HepG2 (cell line): Measurements from ENCODE around the gene SLC5A12. TPM values are rescaled to one million over a fixed set of nuclear protein-coding genes. Genes with fewer than 3 reads are reported as not detected.

ENCODE experiments used
- ATAC-seq: fragments of 200-7000 bp; cut with Tn5 transposase; 3 replicates; pipeline ENCODE4 v1.9.1; 2020; ENCODE audit warnings: mild to moderate bottlenecking, moderate library complexity
- BruUV-seq: library from RNA; stranded (reverse); fragments of 400-500 nt; replicated peaks from 2 replicates; lab custom pipeline; 2021; lab: Mats Ljungman, UMichigan
- CTCF ChIA-PET: fragments of 300-600 bp; formaldehyde crosslinking; extraction: SDS; loops from one replicate; lab custom pipeline; 2021; ENCODE audit warnings: low total read pairs, inconsistent platforms, low intra/inter-chr PET ratio; lab: Yijun Ruan, JAX
- POLR2A ChIA-PET: fragments of 350-600 bp; sonication (Branson Sonifier 250); formaldehyde crosslinking; loops from one replicate; lab custom pipeline; 2020; ENCODE audit warnings: antibody characterized with exemption, inconsistent platforms; lab: Yijun Ruan, JAX
- DNase-seq: peaks from one replicate; pipeline ENCODE4 v3.0.0-alpha.2; 2015; ENCODE audit warnings: low spot score
- FAIRE-seq: peaks from 3 replicates; lab custom pipeline; 2011; peaks lifted over from hg19 to GRCh38; lab: Jason Lieb, UNC
- H2AFZ ChIP-seq: one replicate; pipeline ENCODE4 v1.6.1; 2011; ENCODE audit warnings: low read length, inconsistent platforms
- H3K27ac ChIP-seq: fragments of 300-600 bp; 3 replicates; pipeline ENCODE4 v1.8.0; 2011; ENCODE audit warnings: mixed run types, mild to moderate bottlenecking, mixed read lengths, low read length, inconsistent platforms; ENCODE audit not compliant: insufficient read depth; ENCODE audit errors: extremely low read length
- H3K27me3 ChIP-seq, 2 experiments: fragments of 200-600 bp in 1 of 2; 2 replicates in 1 of 2; 3 replicates in 1 of 2; pipeline versions ENCODE4 v1.6.0 to v1.8.0; 2011; ENCODE audit warnings: low read length in 2 of 2, mild to moderate bottlenecking in 2 of 2, moderate library complexity in 2 of 2, inconsistent platforms in 1 of 2; ENCODE audit not compliant: insufficient read depth in 2 of 2, control insufficient read depth in 1 of 2
- H3K36me3 ChIP-seq, 2 experiments: fragments of 200-600 bp in 1 of 2; replicated peaks in 1 of 2; 2 replicates in 1 of 2; 3 replicates in 1 of 2; pipeline versions ENCODE4 v1.5.1 to v1.8.0; 2011; ENCODE audit warnings: low read length in 2 of 2, inconsistent platforms in 1 of 2; ENCODE audit not compliant: insufficient read depth in 2 of 2, control insufficient read depth in 1 of 2
- H3K4me1 ChIP-seq: 2 replicates; pipeline ENCODE4 v1.5.1; 2012; ENCODE audit warnings: low read length, inconsistent platforms; ENCODE audit not compliant: insufficient read depth
- H3K4me2 ChIP-seq: 2 replicates; pipeline ENCODE4 v1.6.0; 2011; ENCODE audit warnings: low read depth, low read length, inconsistent platforms
- H3K4me3 ChIP-seq, 3 experiments: fragments of 200-600 bp in 1 of 3; sonication (generic), shearing (Covaris generic) in 1 of 3; replicated peaks in 1 of 3; 2 replicates each; pipeline ENCODE4 v1.5.1; 2011 to 2016; ENCODE audit warnings: low read length in 3 of 3, inconsistent platforms in 2 of 3, low read depth in 2 of 3, mild to moderate bottlenecking in 2 of 3, control low read depth in 1 of 3, mixed read lengths in 1 of 3; ENCODE audit not compliant: insufficient read depth in 1 of 3
- H3K79me2 ChIP-seq: one replicate; pipeline ENCODE4 v1.6.1; 2011; ENCODE audit warnings: low read length, inconsistent platforms; ENCODE audit not compliant: insufficient read depth
- H3K9ac ChIP-seq: 2 replicates; pipeline ENCODE4 v1.6.0; 2011; ENCODE audit warnings: mild to moderate bottlenecking, low read depth, low read length, inconsistent platforms; ENCODE audit not compliant: insufficient read depth
- H3K9me3 ChIP-seq: 2 replicates; pipeline ENCODE4 v1.5.1; 2012; ENCODE audit warnings: mild to moderate bottlenecking, low read length
- H4K20me1 ChIP-seq: 2 replicates; pipeline ENCODE4 v1.6.0; 2011; ENCODE audit warnings: inconsistent platforms, mild to moderate bottlenecking, low read length, moderate library complexity; ENCODE audit not compliant: insufficient read depth
- DNMT1 ChIP-seq: sonication (generic); formaldehyde crosslinking; IDR thresholded peaks from 2 replicates; pipeline ENCODE4 v1.5.1; 2020; ENCODE audit warnings: mild to moderate bottlenecking, missing genetic modification reagents
- IKZF1 ChIP-seq: fragments of 450-650 bp; IDR thresholded peaks from 2 replicates; pipeline ENCODE4 v1.7.1; 2016
- IKZF5 ChIP-seq: IDR thresholded peaks from 2 replicates; pipeline ENCODE4 v1.6.1; 2018; ENCODE audit warnings: missing genetic modification reagents, mild to moderate bottlenecking, missing compliant biosample characterization
- MED8 ChIP-seq: sonication (generic); formaldehyde crosslinking; IDR thresholded peaks from 2 replicates; pipeline ENCODE4 v1.8.1; 2023; ENCODE audit warnings: mild to moderate bottlenecking, missing genetic modification reagents; ENCODE audit not compliant: insufficient replicate concordance
- SIN3A ChIP-seq: IDR thresholded peaks from 2 replicates; pipeline ENCODE4 v1.6.1; 2011; ENCODE audit warnings: low read depth, mild to moderate bottlenecking, control low read depth, low read length, borderline replicate concordance
- SNAPC2 ChIP-seq: sonication (generic); formaldehyde crosslinking; IDR thresholded peaks from 2 replicates; pipeline ENCODE4 v1.8.1; 2022; ENCODE audit warnings: mild to moderate bottlenecking, missing genetic modification reagents
- YY1 ChIP-seq: IDR thresholded peaks from 2 replicates; pipeline ENCODE4 v1.6.1; 2011; ENCODE audit warnings: low read length, low read depth, moderate library complexity, mild to moderate bottlenecking; ENCODE audit not compliant: insufficient read depth, insufficient replicate concordance
- ZBTB26 ChIP-seq: IDR thresholded peaks from 2 replicates; pipeline ENCODE4 v1.6.1; 2016; ENCODE audit warnings: missing compliant biosample characterization, missing genetic modification reagents, borderline replicate concordance
- ZNF207 ChIP-seq: fragments of 450-650 bp; IDR thresholded peaks from 2 replicates; pipeline ENCODE4 v1.6.1; 2016; ENCODE audit warnings: antibody characterized with exemption, borderline replicate concordance
- ZNF3 ChIP-seq: IDR thresholded peaks from 2 replicates; pipeline ENCODE4 v1.7.0; 2017; ENCODE audit warnings: inconsistent platforms
- ZNF383 ChIP-seq: sonication (generic); formaldehyde crosslinking; IDR thresholded peaks from 2 replicates; pipeline ENCODE4 v1.4.0; 2020; ENCODE audit warnings: missing genetic modification reagents, mild to moderate bottlenecking, borderline replicate concordance
- ZSCAN22 ChIP-seq: sonication (generic); formaldehyde crosslinking; IDR thresholded peaks from 2 replicates; pipeline ENCODE4 v1.4.0; 2020; ENCODE audit warnings: mild to moderate bottlenecking, missing genetic modification reagents
- WGBS: methylation state at CpG from one replicate; pipeline ENCODE4 v1.1.6; 2017; ENCODE audit warnings: low lambda C conversion rate; 5-methylcytosine and 5-hydroxymethylcytosine counted together
- in situ Hi-C: cut with HindIII; loops from 2 replicates; pipeline ENCODE4 v1.10.0; 2017; ENCODE audit warnings: low pct_unique_long_range_greater_than_20kb; ENCODE audit not compliant: extremely low pct_ligation_motif_present
- intact Hi-C: fragments of 100-400 bp; cut with micrococcal nuclease; formaldehyde crosslinking; loops from one replicate; pipeline ENCODE4 v1.10.0; 2022; ENCODE audit not compliant: unreplicated experiment
- polyA plus RNA-seq, 8 experiments: library from polyadenylated mRNA; depleted of rRNA in 3 of 8; stranded (reverse) in 7 of 8; unstranded in 1 of 8; fragments of >200 nt; fragmentation: Illumina TruSeq in 4 of 8; extraction: Trizol in 4 of 8; gene quantifications; 2 replicates each; pipeline versions ENCODE4 v1.2.1 to v1.2.3, GENCODE V29; 2011 to 2016; ENCODE audit warnings: low read depth in 4 of 8, missing spikeins in 1 of 8, mixed read lengths in 1 of 8; ENCODE audit not compliant: insufficient read depth in 1 of 8
- total RNA-seq, 5 experiments: library from RNA; depleted of rRNA; stranded (reverse); fragments of >200 nt; fragmentation: Illumina TruSeq; extraction: Trizol; gene quantifications; 2 replicates each; pipeline ENCODE4 v1.2.3, GENCODE V29; 2016; ENCODE audit warnings: low read depth in 1 of 5
- TF ChIP-seq, protein P1 (sequence below): fragments of 450-650 bp; IDR thresholded peaks from 2 replicates; pipeline ENCODE4 v1.6.1; 2017; ENCODE audit warnings: mild to moderate bottlenecking
- TF ChIP-seq, protein P2 (sequence below): sonication (generic); formaldehyde crosslinking; IDR thresholded peaks from 2 replicates; pipeline ENCODE4 v1.4.0; 2020; ENCODE audit warnings: mild to moderate bottlenecking, missing genetic modification reagents, borderline replicate concordance

Gene SLC5A12
- total and polyA plus RNA-seq, 2 of the 13 experiments (the other 11 are each of a cell fraction or from before 2014, with no cell fraction given): not detected

GRCh38 chr11:26719998-26720397, 1.9 kb downstream of the SLC5A12 start:
- Histone ChIP-seq H3K36me3 (no peaks in the 10 kb centered on the region), H3K27me3 (no peaks in the 10 kb centered on the region), H3K9me3 (no peaks in the 10 kb centered on the region), H2AFZ (no peak overlapping the region), H3K79me2 (no peaks in the 10 kb centered on the region), H4K20me1 (no peaks in the 10 kb centered on the region), H3K4me3 (no peak overlapping the region)
- WGBS: 10% methylated on average over 2 of the region's 2 CpGs
- BruUV-seq: no TSS peak
- FAIRE-seq: no peak
- POLR2A ChIA-PET: no interaction called here
- in situ Hi-C loops: no loop called here
- TF ChIP-seq SIN3A (no peak), SNAPC2 (CRISPR knock-in tag) (no peak), ZNF207 (no peak), IKZF1 (no peak), MED8 (CRISPR knock-in tag) (no peak), IKZF5 (CRISPR knock-in tag) (no peak), ZBTB26 (no peak), ZSCAN22 (CRISPR knock-in tag) (no peak), ZNF383 (CRISPR knock-in tag) (no peak), DNMT1 (CRISPR knock-in tag) (no peak), ZNF3 (CRISPR knock-in tag) (no peak), YY1 (no peak)
- TF ChIP-seq, protein P1, sequence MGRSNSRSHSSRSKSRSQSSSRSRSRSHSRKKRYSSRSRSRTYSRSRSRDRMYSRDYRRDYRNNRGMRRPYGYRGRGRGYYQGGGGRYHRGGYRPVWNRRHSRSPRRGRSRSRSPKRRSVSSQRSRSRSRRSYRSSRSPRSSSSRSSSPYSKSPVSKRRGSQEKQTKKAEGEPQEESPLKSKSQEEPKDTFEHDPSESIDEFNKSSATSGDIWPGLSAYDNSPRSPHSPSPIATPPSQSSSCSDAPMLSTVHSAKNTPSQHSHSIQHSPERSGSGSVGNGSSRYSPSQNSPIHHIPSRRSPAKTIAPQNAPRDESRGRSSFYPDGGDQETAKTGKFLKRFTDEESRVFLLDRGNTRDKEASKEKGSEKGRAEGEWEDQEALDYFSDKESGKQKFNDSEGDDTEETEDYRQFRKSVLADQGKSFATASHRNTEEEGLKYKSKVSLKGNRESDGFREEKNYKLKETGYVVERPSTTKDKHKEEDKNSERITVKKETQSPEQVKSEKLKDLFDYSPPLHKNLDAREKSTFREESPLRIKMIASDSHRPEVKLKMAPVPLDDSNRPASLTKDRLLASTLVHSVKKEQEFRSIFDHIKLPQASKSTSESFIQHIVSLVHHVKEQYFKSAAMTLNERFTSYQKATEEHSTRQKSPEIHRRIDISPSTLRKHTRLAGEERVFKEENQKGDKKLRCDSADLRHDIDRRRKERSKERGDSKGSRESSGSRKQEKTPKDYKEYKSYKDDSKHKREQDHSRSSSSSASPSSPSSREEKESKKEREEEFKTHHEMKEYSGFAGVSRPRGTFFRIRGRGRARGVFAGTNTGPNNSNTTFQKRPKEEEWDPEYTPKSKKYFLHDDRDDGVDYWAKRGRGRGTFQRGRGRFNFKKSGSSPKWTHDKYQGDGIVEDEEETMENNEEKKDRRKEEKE: no peak
- TF ChIP-seq, protein P2, sequence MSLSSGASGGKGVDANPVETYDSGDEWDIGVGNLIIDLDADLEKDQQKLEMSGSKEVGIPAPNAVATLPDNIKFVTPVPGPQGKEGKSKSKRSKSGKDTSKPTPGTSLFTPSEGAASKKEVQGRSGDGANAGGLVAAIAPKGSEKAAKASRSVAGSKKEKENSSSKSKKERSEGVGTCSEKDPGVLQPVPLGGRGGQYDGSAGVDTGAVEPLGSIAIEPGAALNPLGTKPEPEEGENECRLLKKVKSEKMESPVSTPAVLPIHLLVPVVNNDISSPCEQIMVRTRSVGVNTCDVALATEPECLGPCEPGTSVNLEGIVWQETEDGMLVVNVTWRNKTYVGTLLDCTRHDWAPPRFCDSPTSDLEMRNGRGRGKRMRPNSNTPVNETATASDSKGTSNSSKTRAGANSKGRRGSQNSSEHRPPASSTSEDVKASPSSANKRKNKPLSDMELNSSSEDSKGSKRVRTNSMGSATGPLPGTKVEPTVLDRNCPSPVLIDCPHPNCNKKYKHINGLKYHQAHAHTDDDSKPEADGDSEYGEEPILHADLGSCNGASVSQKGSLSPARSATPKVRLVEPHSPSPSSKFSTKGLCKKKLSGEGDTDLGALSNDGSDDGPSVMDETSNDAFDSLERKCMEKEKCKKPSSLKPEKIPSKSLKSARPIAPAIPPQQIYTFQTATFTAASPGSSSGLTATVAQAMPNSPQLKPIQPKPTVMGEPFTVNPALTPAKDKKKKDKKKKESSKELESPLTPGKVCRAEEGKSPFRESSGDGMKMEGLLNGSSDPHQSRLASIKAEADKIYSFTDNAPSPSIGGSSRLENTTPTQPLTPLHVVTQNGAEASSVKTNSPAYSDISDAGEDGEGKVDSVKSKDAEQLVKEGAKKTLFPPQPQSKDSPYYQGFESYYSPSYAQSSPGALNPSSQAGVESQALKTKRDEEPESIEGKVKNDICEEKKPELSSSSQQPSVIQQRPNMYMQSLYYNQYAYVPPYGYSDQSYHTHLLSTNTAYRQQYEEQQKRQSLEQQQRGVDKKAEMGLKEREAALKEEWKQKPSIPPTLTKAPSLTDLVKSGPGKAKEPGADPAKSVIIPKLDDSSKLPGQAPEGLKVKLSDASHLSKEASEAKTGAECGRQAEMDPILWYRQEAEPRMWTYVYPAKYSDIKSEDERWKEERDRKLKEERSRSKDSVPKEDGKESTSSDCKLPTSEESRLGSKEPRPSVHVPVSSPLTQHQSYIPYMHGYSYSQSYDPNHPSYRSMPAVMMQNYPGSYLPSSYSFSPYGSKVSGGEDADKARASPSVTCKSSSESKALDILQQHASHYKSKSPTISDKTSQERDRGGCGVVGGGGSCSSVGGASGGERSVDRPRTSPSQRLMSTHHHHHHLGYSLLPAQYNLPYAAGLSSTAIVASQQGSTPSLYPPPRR (CRISPR knock-in tag): no peak
- TF ChIP-seq, all 625 proteins: peak for 0
- intact Hi-C loops: no loop called here
- CTCF ChIA-PET: no interaction called here
- Histone ChIP-seq H3K4me1 (no peaks in the 10 kb centered on the region), H3K9ac (no peak overlapping the region), H3K27ac (no peak overlapping the region), H3K4me2 (no peak overlapping the region)
- ATAC-seq (no peak), DNase-seq (no peak)
